Spinal cord (tissue), 10 donors: ENCODE results near the gene ZC3H12C. TPM values are rescaled to one million over a fixed set of nuclear protein-coding genes. Genes with fewer than 3 reads are reported as not detected.
A peak's percentile ranks its signal among the peaks of the same experiment; 100 is the strongest.

Experiments used
- DNase-seq, 6 donors: peaks; one replicate each; pipeline versions ENCODE4 v3.0.0 to v3.0.0-alpha.2; 2013 to 2015; ENCODE audit warnings: low spot score in 6 of 6, low read depth in 4 of 6
- H3K27ac ChIP-seq: one replicate; pipeline ENCODE4 v1.5.1; 2013; ENCODE audit warnings: low read depth, low read length, control low read depth
- H3K27me3 ChIP-seq: one replicate; pipeline ENCODE4 v1.6.1; 2013; ENCODE audit warnings: low read length; ENCODE audit not compliant: control insufficient read depth, insufficient read depth
- H3K36me3 ChIP-seq: one replicate; pipeline ENCODE4 v1.6.1; 2013; ENCODE audit warnings: low read length; ENCODE audit not compliant: control insufficient read depth, insufficient read depth
- H3K4me1 ChIP-seq: one replicate; pipeline ENCODE4 v1.6.1; 2013; ENCODE audit warnings: low read length; ENCODE audit not compliant: control insufficient read depth, insufficient read depth
- H3K4me3 ChIP-seq: one replicate; pipeline ENCODE4 v1.5.1; 2013; ENCODE audit warnings: low read depth, low read length, control low read depth
- H3K9me3 ChIP-seq: one replicate; pipeline ENCODE4 v1.6.1; 2013; ENCODE audit warnings: low read length; ENCODE audit not compliant: control insufficient read depth, insufficient read depth
- WGBS: methylation state at CpG from one replicate; pipeline ENCODE4 v1.1.5; 2013; ENCODE audit warnings: missing lambda C conversion rate; ENCODE audit not compliant: insufficient coverage; 5-methylcytosine and 5-hydroxymethylcytosine counted together
- polyA plus RNA-seq, 2 donors: library from polyadenylated mRNA; unstranded; fragments of 120-200 nt; gene quantifications; one replicate each; pipeline ENCODE4 v1.2.1, GENCODE V29; 2013; ENCODE audit not compliant: insufficient read length in 2 of 2
- total RNA-seq, 2 donors: library from RNA; depleted of rRNA in 1 of 2; stranded (reverse); fragments of 120-200 nt in 1 of 2; fragments of >200 nt in 1 of 2; gene quantifications; one replicate each; pipeline versions ENCODE4 v1.2.3 to v1.2.4, GENCODE V29; 2013 to 2014
- donor health status: healthy.

The ZC3H12C gene
- total and polyA plus RNA-seq, 4 donors = 6.8 to 16.6 (median 12.3) TPM

GRCh38 chr11:110160016-110160415 lies 66.8 kb downstream of the ZC3H12C start:
- no peak for DNase-seq
- no peak overlapping the region for H3K4me3 ChIP-seq
- H3K4me1 ChIP-seq = no peaks in the 10 kb centered on the region
- no peaks in the 10 kb centered on the region for H3K27me3 ChIP-seq
- H3K9me3 ChIP-seq = no peaks in the 10 kb centered on the region
- no peak overlapping the region for H3K27ac ChIP-seq
- H3K36me3 ChIP-seq = peaks cover 9% of the 10 kb centered on the region
- WGBS = no CpG with 5 or more reads among the region's 3 CpGs

GRCh38 chr11:110160437-110160836 lies 67.2 kb downstream of the ZC3H12C start:
- WGBS = no CpG with 5 or more reads among the region's 2 CpGs

GRCh38 chr11:110161061-110161460 lies 67.9 kb downstream of the ZC3H12C start:
- DNase-seq = no peak
- no peaks in the 10 kb centered on the region for H3K27me3 ChIP-seq
- peaks cover 12% of the 10 kb centered on the region for H3K36me3 ChIP-seq
- no peaks in the 10 kb centered on the region for H3K4me1 ChIP-seq
- H3K27ac ChIP-seq = no peak overlapping the region
- no peaks in the 10 kb centered on the region for H3K9me3 ChIP-seq
- WGBS = 100% methylated on average over 6 of the region's 9 CpGs
- no peak overlapping the region for H3K4me3 ChIP-seq

More at GRCh38 chr11:110160437-110160836, 67.2 kb downstream of the ZC3H12C start:
- Histone ChIP-seq H3K9me3 (no peaks in the 10 kb centered on the region), H3K4me3 (no peak overlapping the region), H3K4me1 (no peaks in the 10 kb centered on the region), H3K36me3 (peaks cover 12% of the 10 kb centered on the region), H3K27me3 (no peaks in the 10 kb centered on the region), H3K27ac (no peak overlapping the region)
- DNase-seq = no peak

- Histone ChIP-seq H3K27me3 (no peaks in the 10 kb centered on the region), H3K4me1 (no peaks in the 10 kb centered on the region), H3K36me3 (peaks cover 12% of the 10 kb centered on the region), H3K27ac (no peak overlapping the region), H3K4me3 (no peak overlapping the region), H3K9me3 (no peaks in the 10 kb centered on the region)
- DNase-seq = no peak
Observed at GRCh38 chr11:110162216-110162615, 69.0 kb downstream of the ZC3H12C start.

GRCh38 chr11:110165039-110165925 lies 72.1 kb downstream of the ZC3H12C start:
- no peak overlapping the region for H3K27ac ChIP-seq
- no peaks in the 10 kb centered on the region for H3K9me3 ChIP-seq
- peaks cover 12% of the 10 kb centered on the region for H3K36me3 ChIP-seq
- H3K27me3 ChIP-seq = no peaks in the 10 kb centered on the region
- 90% methylated on average over 25 of the region's 28 CpGs for WGBS
- no peak for DNase-seq
- no peaks in the 10 kb centered on the region for H3K4me1 ChIP-seq
- no peak overlapping the region for H3K4me3 ChIP-seq

GRCh38 chr11:110168033-110168803 lies 75.0 kb downstream of the ZC3H12C start:
- H3K9me3 ChIP-seq = no peaks in the 10 kb centered on the region
- no peak for DNase-seq
- no peak overlapping the region for H3K27ac ChIP-seq
- WGBS = 78% methylated on average over 1 of the region's 5 CpGs
- H3K4me1 ChIP-seq = no peaks in the 10 kb centered on the region
- no peaks in the 10 kb centered on the region for H3K27me3 ChIP-seq
- peaks cover 9% of the 10 kb centered on the region for H3K36me3 ChIP-seq
- no peak overlapping the region for H3K4me3 ChIP-seq

GRCh38 chr11:110169738-110170137 lies 76.5 kb downstream of the ZC3H12C start:
- Histone ChIP-seq H3K9me3 (no peaks in the 10 kb centered on the region), H3K27me3 (no peaks in the 10 kb centered on the region), H3K4me3 (no peak overlapping the region), H3K27ac (no peak overlapping the region), H3K4me1 (peaks cover under 1% of the 10 kb centered on the region), H3K36me3 (peaks cover 6% of the 10 kb centered on the region)
- DNase-seq = no peak
- no CpG with 5 or more reads among the region's 2 CpGs for WGBS

GRCh38 chr11:110172468-110173065 lies 79.4 kb downstream of the ZC3H12C start:
- H3K4me1 ChIP-seq = peaks cover 26% of the 10 kb centered on the region
- no peak overlapping the region for H3K4me3 ChIP-seq
- H3K36me3 ChIP-seq = no peaks in the 10 kb centered on the region
- no peaks in the 10 kb centered on the region for H3K27me3 ChIP-seq
- H3K27ac ChIP-seq = no peak overlapping the region
- peak in 1 of 6 donors; percentile 54 for DNase-seq
- H3K9me3 ChIP-seq = no peaks in the 10 kb centered on the region
- 86% methylated on average over 9 of the region's 11 CpGs for WGBS

- Histone ChIP-seq H3K4me3 (no peak overlapping the region), H3K27ac (no peak overlapping the region), H3K27me3 (no peaks in the 10 kb centered on the region), H3K36me3 (no peaks in the 10 kb centered on the region), H3K4me1 (peaks cover 26% of the 10 kb centered on the region), H3K9me3 (no peaks in the 10 kb centered on the region)
- peak in 3 of 6 donors; percentile 33 to 82 (median 81) for DNase-seq
- WGBS = 13% methylated on average over 5 of the region's 14 CpGs
Observed at GRCh38 chr11:110173811-110174644, 80.8 kb downstream of the ZC3H12C start.
